Panc1 (cell line): ENCODE results near the gene LAMB4. TPM values are rescaled to one million over a fixed set of nuclear protein-coding genes. Genes with fewer than 3 reads are reported as not detected.

Experiments used
- ATAC-seq: fragments of 200-7000 bp; cut with Tn5 transposase; 2 replicates; pipeline ENCODE4 v1.9.1; 2020; ENCODE audit warnings: mild to moderate bottlenecking, moderate library complexity
- BruUV-seq: library from RNA; stranded (reverse); fragments of 400-500 nt; replicated peaks from 2 replicates; lab custom pipeline; 2021; lab: Mats Ljungman, UMichigan
- CTCF ChIA-PET: fragments of 300-600 bp; sonication (Branson Sonifier 250); formaldehyde crosslinking; loops from one replicate; lab custom pipeline; 2022; ENCODE audit warnings: antibody characterized with exemption; lab: Charles Lee
- POLR2A ChIA-PET: fragments of 300-600 bp; sonication (Branson Sonifier 250); formaldehyde crosslinking; loops from one replicate; lab custom pipeline; 2022; ENCODE audit warnings: antibody characterized with exemption; lab: Charles Lee
- DNase-seq: peaks from one replicate; pipeline ENCODE4 v3.0.0-alpha.2; 2010; ENCODE audit warnings: low read depth, low spot score
- H3K27ac ChIP-seq: 2 replicates; pipeline ENCODE4 v1.5.1; 2011; ENCODE audit warnings: mild to moderate bottlenecking, low read length, inconsistent platforms
- H3K27me3 ChIP-seq: fragments of 200-500 bp; sonication (Bioruptor generic); 2 replicates; pipeline ENCODE4 v1.6.0; 2014; ENCODE audit warnings: low read length, inconsistent platforms; ENCODE audit not compliant: control insufficient read depth, insufficient read depth
- H3K36me3 ChIP-seq: fragments of 200-500 bp; sonication (Bioruptor generic); 2 replicates; pipeline ENCODE4 v1.5.1; 2014; ENCODE audit warnings: inconsistent platforms, mild to moderate bottlenecking, low read length, moderate library complexity; ENCODE audit not compliant: control insufficient read depth, insufficient read depth
- H3K4me1 ChIP-seq: 2 replicates; pipeline ENCODE4 v1.5.1; 2011; ENCODE audit warnings: inconsistent platforms, mild to moderate bottlenecking, low read length, moderate library complexity; ENCODE audit not compliant: control insufficient read depth, insufficient read depth
- H3K4me3 ChIP-seq, 2 experiments: 2 replicates each; pipeline ENCODE4 v1.5.1; 2011 to 2012; ENCODE audit warnings: low read depth in 2 of 2, low read length in 2 of 2, mild to moderate bottlenecking in 2 of 2, inconsistent platforms in 1 of 2, moderate library complexity in 1 of 2
- H3K9me3 ChIP-seq: fragments of 200-500 bp; sonication (Bioruptor generic); 2 replicates; pipeline ENCODE4 v1.5.1; 2014; ENCODE audit warnings: low read depth, mild to moderate bottlenecking, inconsistent platforms, low read length, moderate library complexity; ENCODE audit not compliant: control insufficient read depth, insufficient read depth
- POLR2AphosphoS5 ChIP-seq: IDR thresholded peaks from 2 replicates; pipeline ENCODE4 v1.6.1; 2012; ENCODE audit warnings: mild to moderate bottlenecking, low read depth, low read length, moderate library complexity
- SIN3A ChIP-seq: IDR thresholded peaks from 2 replicates; pipeline ENCODE4 v1.6.1; 2012; ENCODE audit warnings: low read depth, mild to moderate bottlenecking, low read length, moderate library complexity, borderline replicate concordance; ENCODE audit not compliant: insufficient read depth
- TCF7L2 ChIP-seq: IDR thresholded peaks from 2 replicates; pipeline ENCODE4 v1.6.1; 2011; ENCODE audit warnings: mild to moderate bottlenecking, low read depth, low read length, inconsistent platforms
- in situ Hi-C: cut with HindIII; loops from 2 replicates; pipeline ENCODE4 v1.10.0; 2016; ENCODE audit warnings: low sequenced_read_pairs, low pct_unique_long_range_greater_than_20kb
- intact Hi-C: fragments of 100-400 bp; cut with micrococcal nuclease; formaldehyde crosslinking; loops from one replicate; pipeline ENCODE4 v1.10.0; 2022; ENCODE audit not compliant: unreplicated experiment
- total RNA-seq: library from RNA; stranded (reverse); gene quantifications from one replicate; pipeline ENCODE4 v1.2.1, GENCODE V29; 2021; ENCODE audit not compliant: unreplicated experiment
- TF ChIP-seq, protein P1 (sequence below): fragments of 450-650 bp; IDR thresholded peaks from 2 replicates; pipeline ENCODE4 v1.5.1; 2017; ENCODE audit warnings: mild to moderate bottlenecking
- TF ChIP-seq, protein P2 (sequence below), 2 experiments: IDR thresholded peaks; 2 replicates each; pipeline ENCODE4 v1.6.1; 2011 to 2012; ENCODE audit warnings: low read depth in 2 of 2, control low read depth in 1 of 2, low read length in 1 of 2, mild to moderate bottlenecking in 1 of 2, moderate library complexity in 1 of 2; ENCODE audit not compliant: insufficient read depth in 1 of 2

The LAMB4 gene
- total RNA-seq, 1 experiment from 2014 or later = not detected

DNA sequence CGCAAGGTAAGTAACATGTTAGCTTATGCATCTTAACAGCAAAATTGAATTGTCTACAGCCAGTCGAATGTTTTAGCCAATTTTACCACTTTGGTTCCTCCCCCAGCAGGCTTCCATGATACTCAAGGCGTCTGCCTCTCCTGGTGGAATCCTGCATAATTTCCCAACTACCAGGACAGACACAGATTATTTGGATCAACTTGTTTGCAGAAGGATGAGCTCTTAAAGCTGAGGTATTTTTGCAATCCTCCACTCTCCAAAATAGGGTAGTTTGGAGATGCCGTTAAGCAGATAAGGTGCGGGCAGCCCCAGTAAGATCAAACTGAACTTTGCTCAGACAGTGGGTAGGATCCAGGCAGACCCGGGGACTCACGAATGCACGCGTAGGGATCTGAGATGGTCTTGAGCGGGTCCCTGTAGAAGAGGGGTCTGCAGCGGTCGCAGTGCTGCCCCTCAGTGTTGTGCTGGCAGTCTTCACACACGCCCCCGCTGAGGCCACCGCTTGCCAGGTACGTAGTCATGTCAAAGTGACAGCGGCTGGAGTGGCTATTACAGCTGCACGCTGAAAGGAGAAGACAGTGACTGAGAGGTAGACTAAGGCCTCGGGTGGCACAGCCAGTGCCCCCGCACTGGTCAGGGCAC, 27.4 kb downstream of the LAMB4 start:
- Histone ChIP-seq H3K27me3 (no peaks in the 10 kb centered on the region), H3K27ac (no peak overlapping the region), H3K4me1 (no peaks in the 10 kb centered on the region), H3K36me3 (no peaks in the 10 kb centered on the region), H3K9me3 (no peaks in the 10 kb centered on the region), H3K4me3 (no peak overlapping the region)
- ChIA-PET CTCF (no interaction called here), POLR2A (no interaction called here)
- intact Hi-C loops = no loop called here
- in situ Hi-C loops = no loop called here
- TF ChIP-seq POLR2AphosphoS5 = no peak
- TF ChIP-seq TCF7L2 = no peak
- TF ChIP-seq, protein P1, sequence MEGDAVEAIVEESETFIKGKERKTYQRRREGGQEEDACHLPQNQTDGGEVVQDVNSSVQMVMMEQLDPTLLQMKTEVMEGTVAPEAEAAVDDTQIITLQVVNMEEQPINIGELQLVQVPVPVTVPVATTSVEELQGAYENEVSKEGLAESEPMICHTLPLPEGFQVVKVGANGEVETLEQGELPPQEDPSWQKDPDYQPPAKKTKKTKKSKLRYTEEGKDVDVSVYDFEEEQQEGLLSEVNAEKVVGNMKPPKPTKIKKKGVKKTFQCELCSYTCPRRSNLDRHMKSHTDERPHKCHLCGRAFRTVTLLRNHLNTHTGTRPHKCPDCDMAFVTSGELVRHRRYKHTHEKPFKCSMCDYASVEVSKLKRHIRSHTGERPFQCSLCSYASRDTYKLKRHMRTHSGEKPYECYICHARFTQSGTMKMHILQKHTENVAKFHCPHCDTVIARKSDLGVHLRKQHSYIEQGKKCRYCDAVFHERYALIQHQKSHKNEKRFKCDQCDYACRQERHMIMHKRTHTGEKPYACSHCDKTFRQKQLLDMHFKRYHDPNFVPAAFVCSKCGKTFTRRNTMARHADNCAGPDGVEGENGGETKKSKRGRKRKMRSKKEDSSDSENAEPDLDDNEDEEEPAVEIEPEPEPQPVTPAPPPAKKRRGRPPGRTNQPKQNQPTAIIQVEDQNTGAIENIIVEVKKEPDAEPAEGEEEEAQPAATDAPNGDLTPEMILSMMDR = no peak
- TF ChIP-seq, protein P2, sequence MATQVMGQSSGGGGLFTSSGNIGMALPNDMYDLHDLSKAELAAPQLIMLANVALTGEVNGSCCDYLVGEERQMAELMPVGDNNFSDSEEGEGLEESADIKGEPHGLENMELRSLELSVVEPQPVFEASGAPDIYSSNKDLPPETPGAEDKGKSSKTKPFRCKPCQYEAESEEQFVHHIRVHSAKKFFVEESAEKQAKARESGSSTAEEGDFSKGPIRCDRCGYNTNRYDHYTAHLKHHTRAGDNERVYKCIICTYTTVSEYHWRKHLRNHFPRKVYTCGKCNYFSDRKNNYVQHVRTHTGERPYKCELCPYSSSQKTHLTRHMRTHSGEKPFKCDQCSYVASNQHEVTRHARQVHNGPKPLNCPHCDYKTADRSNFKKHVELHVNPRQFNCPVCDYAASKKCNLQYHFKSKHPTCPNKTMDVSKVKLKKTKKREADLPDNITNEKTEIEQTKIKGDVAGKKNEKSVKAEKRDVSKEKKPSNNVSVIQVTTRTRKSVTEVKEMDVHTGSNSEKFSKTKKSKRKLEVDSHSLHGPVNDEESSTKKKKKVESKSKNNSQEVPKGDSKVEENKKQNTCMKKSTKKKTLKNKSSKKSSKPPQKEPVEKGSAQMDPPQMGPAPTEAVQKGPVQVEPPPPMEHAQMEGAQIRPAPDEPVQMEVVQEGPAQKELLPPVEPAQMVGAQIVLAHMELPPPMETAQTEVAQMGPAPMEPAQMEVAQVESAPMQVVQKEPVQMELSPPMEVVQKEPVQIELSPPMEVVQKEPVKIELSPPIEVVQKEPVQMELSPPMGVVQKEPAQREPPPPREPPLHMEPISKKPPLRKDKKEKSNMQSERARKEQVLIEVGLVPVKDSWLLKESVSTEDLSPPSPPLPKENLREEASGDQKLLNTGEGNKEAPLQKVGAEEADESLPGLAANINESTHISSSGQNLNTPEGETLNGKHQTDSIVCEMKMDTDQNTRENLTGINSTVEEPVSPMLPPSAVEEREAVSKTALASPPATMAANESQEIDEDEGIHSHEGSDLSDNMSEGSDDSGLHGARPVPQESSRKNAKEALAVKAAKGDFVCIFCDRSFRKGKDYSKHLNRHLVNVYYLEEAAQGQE (IDR thresholded peaks at IDR 0.05; ENCODE audit: insufficient read depth in 1 of 2, low read depth in 2 of 2, low read length in 1 of 2) = no peak
- no peak for TF ChIP-seq SIN3A
- DNase-seq (no peak), ATAC-seq (no peak)
- no TSS peak for BruUV-seq

DNA sequence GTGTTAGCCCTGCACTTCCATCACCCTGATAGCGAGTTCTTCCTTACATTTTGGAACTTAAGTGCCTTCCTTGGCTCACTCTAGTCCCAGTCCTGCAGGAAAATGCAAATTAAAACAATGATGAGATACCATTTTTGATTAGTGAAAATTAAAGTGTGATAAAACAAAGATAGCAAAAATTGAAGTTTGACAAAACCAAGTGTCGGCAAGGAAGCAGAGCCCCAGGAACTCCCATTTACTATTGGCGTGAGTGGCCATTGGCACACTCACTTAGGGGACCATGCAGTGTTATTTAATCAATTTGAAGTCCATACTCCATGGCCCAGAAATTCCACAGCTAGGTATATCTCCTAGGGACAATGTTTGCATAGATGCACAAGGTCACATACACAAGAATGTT, 28.4 kb downstream of the LAMB4 start:
- ATAC-seq (no peak), DNase-seq (no peak)
- ChIA-PET POLR2A (no interaction called here), CTCF (no interaction called here)
- no TSS peak for BruUV-seq
- Histone ChIP-seq H3K4me3 (no peak overlapping the region), H3K36me3 (no peaks in the 10 kb centered on the region), H3K4me1 (no peaks in the 10 kb centered on the region), H3K27ac (no peak overlapping the region), H3K9me3 (no peaks in the 10 kb centered on the region), H3K27me3 (no peaks in the 10 kb centered on the region)
- TF ChIP-seq POLR2AphosphoS5 (no peak), SIN3A (no peak), TCF7L2 (no peak)
- TF ChIP-seq, protein P2 (IDR thresholded peaks at IDR 0.05; ENCODE audit: insufficient read depth in 1 of 2, low read depth in 2 of 2, low read length in 1 of 2) = no peak
- TF ChIP-seq, protein P1 = no peak
- intact Hi-C loops = no loop called here
- in situ Hi-C loops = no loop called here
